GM23338 (cell line): Measurements from ENCODE around the gene JOSD2. TPM values are rescaled to one million over a fixed set of nuclear protein-coding genes. Genes with fewer than 3 reads are reported as not detected.

Experiments
- ATAC-seq: fragments of 200-7000 bp; cut with Tn5 transposase; 3 replicates; pipeline ENCODE4 v1.9.1; 2020
- DNase-seq: peaks from one replicate; pipeline ENCODE4 v3.0.0-alpha.2; 2015; ENCODE audit warnings: low spot score
- H2AFZ ChIP-seq: fragments of 200-600 bp; sonication (generic); 2 replicates; pipeline ENCODE4 v1.8.0; 2016; ENCODE audit warnings: antibody characterized with exemption, mild to moderate bottlenecking, moderate library complexity
- H3F3A ChIP-seq: fragments of 200-600 bp; sonication (generic); replicated peaks from 2 replicates; pipeline ENCODE4 v1.8.0; 2017; ENCODE audit warnings: antibody characterized with exemption, mixed run types, low read depth
- H3K27ac ChIP-seq: fragments of 200-600 bp; sonication (generic); 2 replicates; pipeline ENCODE4 v1.6.1; 2016; ENCODE audit warnings: low read depth
- H3K27me3 ChIP-seq: fragments of 200-600 bp; sonication (generic); 2 replicates; pipeline ENCODE4 v1.8.0; 2016; ENCODE audit warnings: mild to moderate bottlenecking, mixed run types, moderate library complexity; ENCODE audit not compliant: insufficient read depth
- H3K36me3 ChIP-seq: fragments of 200-600 bp; sonication (generic); 2 replicates; pipeline ENCODE4 v1.8.0; 2016; ENCODE audit warnings: mild to moderate bottlenecking; ENCODE audit not compliant: insufficient read depth
- H3K4me1 ChIP-seq: fragments of 200-600 bp; sonication (generic); 2 replicates; pipeline ENCODE4 v1.8.0; 2016; ENCODE audit warnings: mild to moderate bottlenecking, moderate library complexity; ENCODE audit not compliant: insufficient read depth
- H3K4me2 ChIP-seq: fragments of 200-600 bp; sonication (generic); 2 replicates; pipeline ENCODE4 v1.7.1; 2017; ENCODE audit warnings: mixed run types
- H3K4me3 ChIP-seq: fragments of 200-600 bp; sonication (generic); 2 replicates; pipeline ENCODE4 v1.6.1; 2016; ENCODE audit warnings: mixed run types
- H3K79me2 ChIP-seq: fragments of 200-600 bp; sonication (generic); replicated peaks from 2 replicates; pipeline ENCODE4 v1.8.0; 2017; ENCODE audit warnings: mild to moderate bottlenecking; ENCODE audit not compliant: insufficient read depth
- H3K9me2 ChIP-seq: fragments of 200-600 bp; sonication (generic); 2 replicates; pipeline ENCODE4 v1.8.0; 2017; ENCODE audit not compliant: insufficient read depth
- H4K20me1 ChIP-seq: fragments of 200-600 bp; sonication (generic); replicated peaks from 2 replicates; pipeline ENCODE4 v1.8.0; 2017; ENCODE audit warnings: mild to moderate bottlenecking; ENCODE audit not compliant: insufficient read depth
- H3K27ac Mint-ChIP-seq: 2 replicates; pipeline ENCODE4 v1.8.0; 2020; ENCODE audit warnings: inconsistent platforms, mild to moderate bottlenecking, moderate library complexity, mixed read lengths
- H3K27me3 Mint-ChIP-seq: 3 replicates; pipeline ENCODE4 v1.8.0; 2022; ENCODE audit warnings: low read depth, mild to moderate bottlenecking, moderate library complexity, mixed read lengths, inconsistent platforms; ENCODE audit not compliant: insufficient read depth, poor library complexity
- H3K36me3 Mint-ChIP-seq: 3 replicates; pipeline ENCODE4 v1.8.0; 2021; ENCODE audit warnings: low read depth, mild to moderate bottlenecking, inconsistent platforms, moderate library complexity, mixed read lengths
- H3K4me1 Mint-ChIP-seq: 3 replicates; pipeline ENCODE4 v1.8.0; 2020; ENCODE audit warnings: mild to moderate bottlenecking, inconsistent platforms, mixed read lengths
- H3K4me3 Mint-ChIP-seq: 3 replicates; pipeline ENCODE4 v1.8.0; 2021; ENCODE audit warnings: moderate library complexity, mild to moderate bottlenecking, inconsistent platforms, mixed read lengths
- H3K9me3 Mint-ChIP-seq: 3 replicates; pipeline ENCODE4 v1.8.0; 2020; ENCODE audit warnings: moderate library complexity, mild to moderate bottlenecking, inconsistent platforms, mixed read lengths
- JUNB ChIP-seq: IDR thresholded peaks from one replicate; pipeline ENCODE4 v1.6.1; 2016; ENCODE audit warnings: antibody characterized with exemption; ENCODE audit not compliant: unreplicated experiment
- POLR2AphosphoS5 ChIP-seq: IDR thresholded peaks from 2 replicates; pipeline ENCODE4 v1.6.1; 2016; ENCODE audit warnings: antibody characterized with exemption, low read depth
- STAT1 ChIP-seq: IDR thresholded peaks from one replicate; pipeline ENCODE4 v1.6.1; 2016; ENCODE audit warnings: antibody characterized with exemption; ENCODE audit not compliant: unreplicated experiment
- ZNF114 ChIP-seq: fragments of 250-450 bp; sonication (Bioruptor Pico); IDR thresholded peaks from 2 replicates; pipeline ENCODE4 v1.5.0; 2020; ENCODE audit warnings: mild to moderate bottlenecking, moderate library complexity
- ZNF331 ChIP-seq: fragments of 250-450 bp; sonication (Bioruptor Pico); IDR thresholded peaks from 2 replicates; pipeline ENCODE4 v1.5.0; 2020; ENCODE audit warnings: low read depth, mild to moderate bottlenecking, moderate library complexity
- polyA plus RNA-seq: library from polyadenylated mRNA; unstranded; fragments of >200 nt; fragmentation: Nextera tagmentation; extraction: Ambion mirVana; gene quantifications from 2 replicates; pipeline ENCODE4 v1.2.1, GENCODE V29; 2016
- total RNA-seq: library from RNA; depleted of rRNA; stranded (reverse); fragments of >200 nt; shearing (Covaris generic); gene quantifications from 2 replicates; pipeline ENCODE4 v1.2.3, GENCODE V29; 2014
- TF ChIP-seq, protein P1 (sequence below): fragments of 250-450 bp; sonication (Bioruptor Pico); IDR thresholded peaks from 2 replicates; pipeline ENCODE4 v1.5.0; 2020; ENCODE audit warnings: mild to moderate bottlenecking, moderate library complexity
- TF ChIP-seq, protein P2 (sequence below), 2 experiments: fragments of 200-600 bp in 1 of 2; sonication (generic) in 1 of 2; conservative IDR thresholded peaks; 2 replicates each; pipeline versions ENCODE4 v1.5.1 to v1.6.1; 2016 to 2017; ENCODE audit warnings: antibody characterized with exemption in 2 of 2, low read depth in 2 of 2, mild to moderate bottlenecking in 2 of 2, moderate library complexity in 1 of 2
- TF ChIP-seq, protein P3 (sequence below): IDR thresholded peaks from 2 replicates; pipeline ENCODE4 v1.6.1; 2016; ENCODE audit warnings: antibody characterized with exemption

JOSD2 gene
- total and polyA plus RNA-seq, 2 experiments from 2014 or later: 3.3 to 5.8 TPM

DNA sequence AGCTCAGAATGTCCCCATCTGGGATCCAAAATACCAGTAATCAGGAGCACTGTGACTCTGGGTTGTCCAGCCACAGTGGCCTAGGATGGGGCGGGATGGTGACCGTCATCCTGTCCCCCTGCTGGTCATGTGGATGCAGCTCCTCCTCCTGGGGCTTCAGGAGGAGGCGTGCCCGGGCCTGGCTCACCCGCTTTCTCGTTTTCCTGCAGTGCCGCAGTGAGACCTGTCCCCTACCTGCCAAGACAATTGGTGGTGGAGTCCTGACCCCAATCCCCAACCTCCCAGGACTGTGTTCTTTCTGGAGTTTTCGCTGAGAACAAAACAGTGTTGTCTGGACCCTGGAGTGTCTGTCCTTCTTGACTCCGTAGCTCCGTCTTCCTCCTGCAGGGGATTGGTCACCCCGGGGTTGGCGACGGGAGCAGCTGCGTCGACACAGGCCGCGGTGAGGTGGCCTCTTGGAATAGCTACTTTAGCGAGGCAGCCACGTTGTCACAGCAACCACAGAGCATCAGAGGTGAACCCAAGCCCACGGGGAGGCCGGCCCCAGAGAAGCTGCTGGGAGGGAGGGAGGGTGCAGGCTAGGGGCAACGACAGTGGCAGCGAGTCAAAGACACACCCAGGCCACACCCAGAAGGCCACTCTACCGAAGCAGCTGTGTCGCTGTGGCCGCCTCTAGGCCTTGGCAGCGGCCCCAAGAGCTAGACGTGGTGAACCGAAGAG is 44.8 kb downstream of the JOSD2 start (continued):
- TF ChIP-seq, protein P1, sequence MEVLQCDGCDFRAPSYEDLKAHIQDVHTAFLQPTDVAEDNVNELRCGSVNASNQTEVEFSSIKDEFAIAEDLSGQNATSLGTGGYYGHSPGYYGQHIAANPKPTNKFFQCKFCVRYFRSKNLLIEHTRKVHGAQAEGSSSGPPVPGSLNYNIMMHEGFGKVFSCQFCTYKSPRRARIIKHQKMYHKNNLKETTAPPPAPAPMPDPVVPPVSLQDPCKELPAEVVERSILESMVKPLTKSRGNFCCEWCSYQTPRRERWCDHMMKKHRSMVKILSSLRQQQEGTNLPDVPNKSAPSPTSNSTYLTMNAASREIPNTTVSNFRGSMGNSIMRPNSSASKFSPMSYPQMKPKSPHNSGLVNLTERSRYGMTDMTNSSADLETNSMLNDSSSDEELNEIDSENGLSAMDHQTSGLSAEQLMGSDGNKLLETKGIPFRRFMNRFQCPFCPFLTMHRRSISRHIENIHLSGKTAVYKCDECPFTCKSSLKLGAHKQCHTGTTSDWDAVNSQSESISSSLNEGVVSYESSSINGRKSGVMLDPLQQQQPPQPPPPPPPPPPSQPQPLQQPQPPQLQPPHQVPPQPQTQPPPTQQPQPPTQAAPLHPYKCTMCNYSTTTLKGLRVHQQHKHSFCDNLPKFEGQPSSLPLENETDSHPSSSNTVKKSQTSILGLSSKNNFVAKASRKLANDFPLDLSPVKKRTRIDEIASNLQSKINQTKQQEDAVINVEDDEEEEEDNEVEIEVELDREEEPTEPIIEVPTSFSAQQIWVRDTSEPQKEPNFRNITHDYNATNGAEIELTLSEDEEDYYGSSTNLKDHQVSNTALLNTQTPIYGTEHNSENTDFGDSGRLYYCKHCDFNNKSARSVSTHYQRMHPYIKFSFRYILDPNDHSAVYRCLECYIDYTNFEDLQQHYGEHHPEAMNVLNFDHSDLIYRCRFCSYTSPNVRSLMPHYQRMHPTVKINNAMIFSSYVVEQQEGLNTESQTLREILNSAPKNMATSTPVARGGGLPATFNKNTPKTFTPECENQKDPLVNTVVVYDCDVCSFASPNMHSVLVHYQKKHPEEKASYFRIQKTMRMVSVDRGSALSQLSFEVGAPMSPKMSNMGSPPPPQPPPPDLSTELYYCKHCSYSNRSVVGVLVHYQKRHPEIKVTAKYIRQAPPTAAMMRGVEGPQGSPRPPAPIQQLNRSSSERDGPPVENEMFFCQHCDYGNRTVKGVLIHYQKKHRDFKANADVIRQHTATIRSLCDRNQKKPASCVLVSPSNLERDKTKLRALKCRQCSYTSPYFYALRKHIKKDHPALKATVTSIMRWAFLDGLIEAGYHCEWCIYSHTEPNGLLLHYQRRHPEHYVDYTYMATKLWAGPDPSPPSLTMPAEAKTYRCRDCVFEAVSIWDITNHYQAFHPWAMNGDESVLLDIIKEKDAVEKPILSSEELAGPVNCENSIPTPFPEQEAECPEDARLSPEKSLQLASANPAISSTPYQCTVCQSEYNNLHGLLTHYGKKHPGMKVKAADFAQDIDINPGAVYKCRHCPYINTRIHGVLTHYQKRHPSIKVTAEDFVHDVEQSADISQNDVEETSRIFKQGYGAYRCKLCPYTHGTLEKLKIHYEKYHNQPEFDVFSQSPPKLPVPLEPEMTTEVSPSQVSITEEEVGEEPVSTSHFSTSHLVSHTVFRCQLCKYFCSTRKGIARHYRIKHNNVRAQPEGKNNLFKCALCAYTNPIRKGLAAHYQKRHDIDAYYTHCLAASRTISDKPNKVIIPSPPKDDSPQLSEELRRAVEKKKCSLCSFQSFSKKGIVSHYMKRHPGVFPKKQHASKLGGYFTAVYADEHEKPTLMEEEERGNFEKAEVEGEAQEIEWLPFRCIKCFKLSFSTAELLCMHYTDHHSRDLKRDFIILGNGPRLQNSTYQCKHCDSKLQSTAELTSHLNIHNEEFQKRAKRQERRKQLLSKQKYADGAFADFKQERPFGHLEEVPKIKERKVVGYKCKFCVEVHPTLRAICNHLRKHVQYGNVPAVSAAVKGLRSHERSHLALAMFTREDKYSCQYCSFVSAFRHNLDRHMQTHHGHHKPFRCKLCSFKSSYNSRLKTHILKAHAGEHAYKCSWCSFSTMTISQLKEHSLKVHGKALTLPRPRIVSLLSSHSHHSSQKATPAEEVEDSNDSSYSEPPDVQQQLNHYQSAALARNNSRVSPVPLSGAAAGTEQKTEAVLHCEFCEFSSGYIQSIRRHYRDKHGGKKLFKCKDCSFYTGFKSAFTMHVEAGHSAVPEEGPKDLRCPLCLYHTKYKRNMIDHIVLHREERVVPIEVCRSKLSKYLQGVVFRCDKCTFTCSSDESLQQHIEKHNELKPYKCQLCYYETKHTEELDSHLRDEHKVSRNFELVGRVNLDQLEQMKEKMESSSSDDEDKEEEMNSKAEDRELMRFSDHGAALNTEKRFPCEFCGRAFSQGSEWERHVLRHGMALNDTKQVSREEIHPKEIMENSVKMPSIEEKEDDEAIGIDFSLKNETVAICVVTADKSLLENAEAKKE (CRISPR knock-in tag): no peak

DNA sequence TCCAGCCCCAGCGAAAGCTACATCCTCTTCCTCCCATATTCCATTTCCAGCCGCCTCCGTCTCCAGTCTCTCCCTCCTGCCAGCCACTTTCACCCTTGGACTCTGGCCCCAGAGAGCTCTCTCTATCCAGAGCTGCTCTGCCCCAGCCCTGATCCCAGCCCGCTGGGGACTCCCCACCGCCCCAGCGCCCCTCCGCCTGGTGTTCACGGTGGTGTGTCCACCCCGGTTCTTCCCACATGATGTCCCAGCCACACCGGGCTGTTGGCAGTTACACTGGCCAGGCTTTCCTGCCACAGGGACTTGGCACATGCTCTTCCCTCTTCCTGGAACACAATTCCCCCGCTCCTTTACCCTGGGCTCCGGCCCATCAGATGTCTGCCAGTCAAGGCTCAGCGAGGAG is 46.0 kb downstream of the JOSD2 start:
- peaks cover 38% of the 10 kb centered on the region for H3K36me3 Mint-ChIP-seq
- TF ChIP-seq POLR2AphosphoS5 (no peak), ZNF331 (CRISPR knock-in tag) (no peak), ZNF114 (CRISPR knock-in tag) (no peak), STAT1 (no peak), JUNB (no peak)
- TF ChIP-seq, protein P2, sequence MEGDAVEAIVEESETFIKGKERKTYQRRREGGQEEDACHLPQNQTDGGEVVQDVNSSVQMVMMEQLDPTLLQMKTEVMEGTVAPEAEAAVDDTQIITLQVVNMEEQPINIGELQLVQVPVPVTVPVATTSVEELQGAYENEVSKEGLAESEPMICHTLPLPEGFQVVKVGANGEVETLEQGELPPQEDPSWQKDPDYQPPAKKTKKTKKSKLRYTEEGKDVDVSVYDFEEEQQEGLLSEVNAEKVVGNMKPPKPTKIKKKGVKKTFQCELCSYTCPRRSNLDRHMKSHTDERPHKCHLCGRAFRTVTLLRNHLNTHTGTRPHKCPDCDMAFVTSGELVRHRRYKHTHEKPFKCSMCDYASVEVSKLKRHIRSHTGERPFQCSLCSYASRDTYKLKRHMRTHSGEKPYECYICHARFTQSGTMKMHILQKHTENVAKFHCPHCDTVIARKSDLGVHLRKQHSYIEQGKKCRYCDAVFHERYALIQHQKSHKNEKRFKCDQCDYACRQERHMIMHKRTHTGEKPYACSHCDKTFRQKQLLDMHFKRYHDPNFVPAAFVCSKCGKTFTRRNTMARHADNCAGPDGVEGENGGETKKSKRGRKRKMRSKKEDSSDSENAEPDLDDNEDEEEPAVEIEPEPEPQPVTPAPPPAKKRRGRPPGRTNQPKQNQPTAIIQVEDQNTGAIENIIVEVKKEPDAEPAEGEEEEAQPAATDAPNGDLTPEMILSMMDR (conservative IDR thresholded peaks at IDR 0.05; ENCODE audit: low read depth in 2 of 2): no peak
- TF ChIP-seq, protein P3, sequence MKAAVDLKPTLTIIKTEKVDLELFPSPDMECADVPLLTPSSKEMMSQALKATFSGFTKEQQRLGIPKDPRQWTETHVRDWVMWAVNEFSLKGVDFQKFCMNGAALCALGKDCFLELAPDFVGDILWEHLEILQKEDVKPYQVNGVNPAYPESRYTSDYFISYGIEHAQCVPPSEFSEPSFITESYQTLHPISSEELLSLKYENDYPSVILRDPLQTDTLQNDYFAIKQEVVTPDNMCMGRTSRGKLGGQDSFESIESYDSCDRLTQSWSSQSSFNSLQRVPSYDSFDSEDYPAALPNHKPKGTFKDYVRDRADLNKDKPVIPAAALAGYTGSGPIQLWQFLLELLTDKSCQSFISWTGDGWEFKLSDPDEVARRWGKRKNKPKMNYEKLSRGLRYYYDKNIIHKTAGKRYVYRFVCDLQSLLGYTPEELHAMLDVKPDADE: no peak

More for the DNA sequence above, 46.0 kb downstream of the JOSD2 start:
- Mint-ChIP-seq H3K4me3 (no peak overlapping the region), H3K9me3 (peaks cover 94% of the 10 kb centered on the region), H3K27ac (no peak overlapping the region), H3K4me1 (no peaks in the 10 kb centered on the region), H3K27me3 (peaks cover 10% of the 10 kb centered on the region)
- Histone ChIP-seq H3F3A (no peaks in the 10 kb centered on the region), H3K4me3 (no peak overlapping the region), H3K27me3 (no peaks in the 10 kb centered on the region), H3K27ac (no peak overlapping the region), H3K9me2 (no peaks in the 10 kb centered on the region), H2AFZ (no peak overlapping the region), H3K4me1 (0 out of 2 replicates have a peak, but pooled peaks cover 3% of the 10 kb centered on the region), H3K4me2 (no peak overlapping the region), H4K20me1 (no peaks in the 10 kb centered on the region), H3K36me3 (no peaks in the 10 kb centered on the region), H3K79me2 (no peaks in the 10 kb centered on the region)
- no peak for ATAC-seq
- no peak for DNase-seq
